Measurements from ENCODE around the gene DPH7.
A peak's percentile ranks its signal among the peaks of the same experiment; 100 is the strongest.
"Not testable (repeated sequence)": the region's sequence is repeated elsewhere in the genome, so short reads cannot be mapped to it uniquely, and the experiment has no call there.

DPH7 gene

DNA sequence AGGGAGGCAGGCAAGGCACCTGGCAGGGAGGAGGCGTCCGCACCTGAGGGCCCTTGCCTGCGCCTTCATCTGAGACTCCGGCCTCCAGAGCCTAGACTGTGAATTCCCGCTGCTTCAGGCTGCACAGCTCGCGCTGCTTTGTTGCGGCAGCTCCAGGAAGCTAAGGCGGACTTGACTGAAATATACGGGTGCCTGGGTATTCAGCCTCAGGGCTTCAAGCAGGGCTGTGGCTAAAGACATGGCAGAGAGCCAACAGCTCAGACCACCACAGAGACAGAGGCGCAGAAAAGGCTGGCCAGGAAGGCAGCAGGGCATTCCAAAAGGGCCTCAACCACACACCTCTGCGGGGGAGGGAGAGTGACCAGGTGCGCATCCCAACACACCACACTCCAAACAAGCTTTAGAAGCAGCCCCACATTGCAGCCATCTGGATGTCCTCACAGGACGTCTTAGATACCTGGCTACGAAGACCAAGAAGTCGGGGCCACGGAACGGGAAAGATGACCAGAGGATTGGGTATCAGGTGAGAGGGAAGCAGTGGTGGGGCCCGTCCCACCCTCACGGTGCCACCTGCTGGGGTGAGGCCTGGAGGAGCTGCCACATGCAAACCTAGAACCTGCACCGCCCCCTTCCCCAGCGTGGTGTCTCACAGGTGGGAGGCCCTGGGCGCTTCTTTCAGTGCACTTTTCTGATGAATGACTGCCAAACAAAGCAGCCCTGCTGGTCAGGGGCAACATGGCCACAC, 1.7 kb upstream of the DPH7 start:
- no peak for DNase-seq (ENCODE audit: low spot score)

DNA sequence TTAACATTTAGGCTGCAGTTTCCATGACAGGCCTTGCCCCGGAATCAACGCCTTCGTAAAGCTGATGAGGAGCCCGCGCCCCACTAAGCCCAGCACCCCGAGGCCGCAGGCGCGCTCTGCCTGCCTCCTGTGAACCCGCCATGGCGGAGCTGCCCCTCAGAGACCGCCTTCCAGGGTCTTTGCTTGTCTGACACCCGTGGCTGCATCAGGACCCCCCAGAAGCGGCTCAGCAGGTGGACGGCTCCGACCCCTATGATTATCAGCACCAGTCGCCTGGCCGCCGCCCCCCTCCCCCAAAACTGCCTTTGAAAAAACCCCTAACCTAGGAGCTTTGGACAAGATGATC, 507 bp upstream of the DPH7 start:
- no peak for DNase-seq (ENCODE audit: low spot score)

DNA sequence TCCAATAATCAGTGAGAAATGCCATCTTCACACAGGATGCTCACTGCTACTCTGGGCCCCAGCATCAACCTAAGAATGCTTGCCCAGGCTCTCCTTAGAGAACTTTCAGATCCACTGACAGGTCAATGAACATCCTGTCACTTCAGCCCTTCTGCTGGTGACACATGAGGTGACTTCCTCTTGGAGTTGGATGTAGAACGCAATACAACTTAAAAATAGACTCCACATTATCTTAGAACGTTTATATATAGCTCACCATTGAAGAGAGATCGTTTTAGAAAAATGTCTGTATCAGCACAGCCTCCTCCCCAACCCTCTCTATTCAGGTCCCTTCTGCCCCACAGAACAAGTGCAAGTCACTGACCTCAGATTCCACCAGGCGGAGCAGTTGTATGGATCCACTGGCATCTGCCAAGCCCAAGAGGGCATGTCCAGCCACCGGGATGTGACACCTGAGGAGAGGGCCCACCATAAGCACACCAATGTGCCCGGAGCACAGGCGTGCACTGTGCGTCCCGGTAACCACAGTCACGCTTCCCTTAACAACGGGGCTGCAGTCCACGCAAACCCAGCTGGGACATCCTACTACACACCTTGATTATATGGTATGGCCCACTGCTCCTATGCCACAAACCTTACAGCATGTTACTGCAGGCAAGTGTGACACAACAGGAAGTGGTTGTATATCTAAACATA, 2.9 kb downstream of the DPH7 start:
- no peak for DNase-seq (ENCODE audit: low spot score)

DNA sequence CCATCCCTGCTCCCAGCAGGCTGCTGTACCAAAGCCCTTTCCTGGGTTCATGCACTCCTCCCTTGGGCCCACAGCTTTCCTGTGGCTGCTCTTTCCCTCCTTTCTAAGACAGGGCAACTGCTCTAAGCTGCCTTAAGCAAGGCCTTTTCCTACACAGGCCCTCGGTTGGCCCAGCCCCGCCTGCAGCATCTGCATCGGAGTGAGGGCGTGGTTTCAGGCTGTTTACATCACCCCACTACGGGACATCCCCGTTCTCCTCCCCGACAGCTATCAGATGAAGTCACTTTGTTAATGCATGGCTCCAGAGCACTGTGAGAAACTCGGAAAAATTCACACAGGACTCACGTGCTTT, 3.4 kb downstream of the DPH7 start:
- peak; percentile 54 for DNase-seq (ENCODE audit: low spot score)

DNA sequence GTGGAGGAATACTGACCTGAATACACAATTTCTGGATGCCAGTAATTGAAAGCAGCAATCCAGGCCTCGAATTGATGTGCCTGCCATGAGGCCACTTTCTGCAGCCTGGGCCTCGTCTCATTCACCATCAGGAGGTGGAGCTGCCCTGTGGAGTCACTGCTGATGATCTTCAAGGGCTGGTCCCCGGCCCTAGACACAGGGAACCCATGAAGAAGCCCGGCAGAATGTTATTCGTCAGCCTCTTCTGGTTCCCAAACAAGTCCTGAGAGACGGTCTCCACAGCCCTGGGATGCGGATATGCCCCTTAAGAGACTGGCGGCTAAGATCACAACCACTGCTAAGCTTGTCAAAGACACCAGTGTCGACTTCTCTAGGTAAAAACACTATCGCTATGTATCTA, 4.5 kb downstream of the DPH7 start:
- DNase-seq (ENCODE audit: low spot score), result no peak

DNA sequence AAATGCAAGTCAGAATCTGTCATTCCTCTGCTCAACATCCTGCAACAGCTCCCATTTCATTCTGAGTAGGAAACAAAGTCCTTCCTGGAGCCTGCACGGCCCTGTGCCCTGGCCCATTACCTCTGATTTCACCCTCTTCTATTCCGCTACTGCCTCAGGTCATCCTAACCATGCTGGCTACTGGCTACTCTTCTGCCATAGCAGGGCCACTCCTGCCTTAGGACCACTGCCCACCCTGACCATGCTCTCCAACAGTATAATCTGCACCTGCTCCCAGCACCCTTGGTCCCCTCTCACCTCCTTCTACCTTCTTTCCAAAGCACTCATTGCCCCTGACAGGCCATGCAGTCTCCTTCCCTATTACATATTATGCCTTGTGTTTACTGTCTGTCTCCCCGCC, 8.2 kb downstream of the DPH7 start:
- DNase-seq (ENCODE audit: low spot score), result no peak

DNA sequence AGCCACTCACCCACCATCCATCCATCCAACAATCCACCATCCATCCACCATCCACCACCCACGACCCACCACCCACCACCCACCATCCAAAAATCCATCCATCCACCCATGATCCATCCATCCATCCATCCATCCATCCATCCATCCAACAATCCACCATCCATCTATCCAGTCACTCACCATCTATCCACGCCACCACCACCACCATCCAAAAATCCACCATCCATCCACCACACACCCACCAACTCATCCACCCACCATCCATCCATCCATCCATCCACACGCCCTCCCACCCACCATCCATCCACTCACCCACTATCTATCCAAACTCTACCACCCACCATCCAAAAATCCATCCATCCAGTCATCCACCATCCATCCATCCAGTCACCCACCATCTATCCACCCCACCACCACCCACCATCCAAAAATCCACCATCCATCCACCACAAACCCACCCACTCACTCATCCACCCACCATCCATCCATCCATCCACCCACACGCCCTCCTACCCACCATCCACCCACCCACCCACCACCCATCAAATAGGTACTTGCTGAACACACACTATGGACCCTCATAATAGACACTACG, 9.0 kb downstream of the DPH7 start:
- DNase-seq (ENCODE audit: low spot score), result no peak

DNA sequence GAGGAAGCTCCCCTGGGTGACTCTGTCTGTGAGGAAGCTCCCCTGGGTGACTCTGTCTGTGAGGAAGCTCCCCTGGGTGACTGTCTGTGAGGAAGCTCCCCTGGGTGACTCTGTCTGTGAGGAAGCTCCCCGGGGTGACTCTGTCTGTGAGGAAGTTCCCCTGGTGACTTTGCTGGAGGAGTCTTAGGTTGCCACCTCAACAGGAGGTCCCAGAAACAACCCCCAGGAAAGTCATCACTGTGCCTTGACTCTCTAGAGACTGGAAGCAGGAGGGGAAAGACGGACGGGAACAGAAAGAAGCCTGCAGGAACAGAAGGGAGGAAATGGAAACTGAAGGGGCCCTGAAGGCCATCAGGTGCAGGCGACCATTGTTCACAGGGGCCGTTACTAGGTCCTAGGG, 10.3 kb downstream of the DPH7 start:
- not testable (repeated sequence) for DNase-seq (ENCODE audit: low spot score)

DNA sequence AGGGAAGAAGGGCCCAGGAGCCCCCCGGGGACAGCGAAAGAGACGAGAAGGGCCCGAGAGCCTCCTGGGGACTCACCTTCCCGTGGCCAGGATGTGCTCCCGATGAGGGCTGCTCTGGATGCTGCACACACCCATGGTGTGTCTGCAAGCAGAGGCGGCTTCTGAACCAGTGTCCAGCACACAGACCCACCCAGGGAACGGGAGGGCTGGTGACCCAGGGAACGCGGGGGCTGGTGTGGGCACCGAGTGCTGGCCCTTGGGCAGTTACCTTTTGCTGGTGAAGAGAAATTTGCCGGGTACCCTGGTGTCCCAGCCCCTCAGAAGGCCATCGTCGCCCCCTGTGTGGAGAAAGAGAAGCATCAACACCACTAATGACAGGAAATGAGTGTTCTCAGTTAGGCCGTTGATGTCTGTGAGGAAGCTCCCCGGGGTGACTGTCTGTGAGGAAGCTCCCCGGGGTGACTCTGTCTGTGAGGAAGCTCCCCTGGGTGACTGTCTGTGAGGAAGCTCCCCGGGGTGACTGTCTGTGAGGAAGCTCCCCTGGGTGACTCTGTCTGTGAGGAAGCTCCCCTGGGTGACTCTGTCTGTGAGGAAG, 13.8 kb downstream of the DPH7 start:
- no peak for DNase-seq (ENCODE audit: low spot score)

DNA sequence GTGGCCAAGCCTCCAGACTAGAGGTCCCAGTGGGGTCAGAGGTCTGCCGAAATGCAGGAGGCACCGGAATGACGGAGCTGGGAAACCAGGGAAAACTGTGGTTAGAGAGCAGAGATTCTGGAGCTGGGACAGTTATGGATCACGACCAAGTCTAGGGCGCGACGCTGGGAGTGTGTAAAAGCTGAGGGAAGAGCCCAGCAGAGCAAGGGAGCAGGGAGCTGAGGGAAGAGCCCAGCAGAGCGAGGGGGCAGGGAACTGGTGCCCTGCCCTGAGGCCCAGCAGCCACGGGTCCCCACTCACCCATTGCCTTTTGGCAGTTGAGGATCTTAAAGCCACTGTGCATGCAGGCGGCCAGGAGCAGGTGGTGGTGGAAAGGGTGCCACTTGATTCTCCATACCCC, 14.6 kb downstream of the DPH7 start:
- no peak for DNase-seq (ENCODE audit: low spot score)

DNA sequence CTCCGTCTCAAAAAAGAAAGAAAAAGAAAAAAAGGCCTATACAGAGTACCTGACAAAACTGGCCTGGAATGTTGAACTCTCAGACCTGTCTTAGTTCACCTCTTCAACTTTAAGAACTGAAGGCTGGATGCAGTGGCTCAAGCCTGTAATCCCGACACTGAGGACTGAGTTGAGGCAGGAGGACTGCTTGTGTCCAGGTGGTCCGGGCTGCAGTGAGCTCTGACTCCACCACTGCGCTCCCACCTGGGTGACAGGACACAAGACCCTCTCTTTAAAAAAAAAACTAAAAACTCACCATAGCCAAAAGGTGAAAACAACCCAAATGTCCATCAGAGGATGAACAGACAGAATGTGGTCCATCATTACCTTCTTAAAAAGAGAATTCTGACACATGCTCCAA, 20.6 kb downstream of the DPH7 start:
- DNase-seq (ENCODE audit: low spot score), result no peak

DNA sequence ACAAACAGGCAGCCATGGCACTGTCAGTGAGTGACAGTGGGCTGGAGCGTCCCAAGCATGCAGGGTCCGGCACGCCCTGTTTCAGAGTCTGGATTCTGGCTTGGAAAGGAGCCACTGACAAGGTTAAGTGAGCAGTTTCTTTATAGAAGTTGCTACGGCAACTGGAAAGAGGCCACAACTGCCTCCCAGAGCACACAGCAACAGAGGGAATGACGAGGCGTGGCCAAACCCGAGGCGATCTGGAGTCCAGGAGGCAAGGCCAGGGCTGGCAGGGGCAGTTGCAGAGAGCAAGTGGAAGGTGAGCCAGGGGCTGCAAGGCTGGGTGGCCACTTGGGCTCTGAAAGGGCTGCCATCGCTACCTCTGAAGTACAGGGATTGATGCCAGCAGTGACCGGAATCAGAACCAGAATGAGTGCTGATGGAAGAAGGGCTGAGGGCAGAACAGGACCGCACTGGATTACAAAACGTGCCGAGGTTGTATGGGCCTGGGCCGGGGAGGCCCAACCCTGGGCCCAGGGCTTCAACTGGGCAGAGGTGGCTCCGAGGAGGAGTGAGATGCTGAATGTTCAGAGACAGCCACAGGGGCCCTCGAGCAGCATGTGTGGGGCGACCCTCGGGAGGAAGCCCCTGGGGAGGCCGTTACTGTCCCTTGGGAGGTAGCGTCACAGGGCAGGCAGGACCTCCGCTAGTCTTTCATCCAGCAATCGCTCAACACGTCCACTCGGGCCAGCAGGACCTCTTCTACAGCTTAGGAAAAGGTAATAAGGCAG, 22.5 kb downstream of the DPH7 start:
- no peak for DNase-seq (ENCODE audit: low spot score)

DNA sequence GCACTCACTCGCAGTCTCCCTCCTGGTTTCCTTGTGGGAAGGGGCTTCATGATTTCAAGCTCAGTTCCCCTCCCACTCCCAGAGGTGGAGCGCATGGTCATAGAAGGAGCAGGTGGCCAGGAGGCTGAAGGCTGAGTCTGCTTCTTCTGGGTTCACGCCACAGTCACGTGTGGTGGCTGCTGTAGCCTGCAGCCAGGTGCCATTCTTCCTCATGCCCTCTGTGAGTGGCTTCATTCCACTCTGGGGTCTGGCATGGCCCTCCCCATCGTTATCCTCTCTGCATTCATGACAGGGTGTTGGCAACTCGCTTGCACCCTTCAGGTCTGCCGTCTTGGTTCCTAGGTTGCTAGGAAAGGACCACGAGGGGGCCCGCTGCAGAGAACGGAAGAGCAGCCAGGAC, 23.5 kb downstream of the DPH7 start:
- no peak for DNase-seq (ENCODE audit: low spot score)

DNA sequence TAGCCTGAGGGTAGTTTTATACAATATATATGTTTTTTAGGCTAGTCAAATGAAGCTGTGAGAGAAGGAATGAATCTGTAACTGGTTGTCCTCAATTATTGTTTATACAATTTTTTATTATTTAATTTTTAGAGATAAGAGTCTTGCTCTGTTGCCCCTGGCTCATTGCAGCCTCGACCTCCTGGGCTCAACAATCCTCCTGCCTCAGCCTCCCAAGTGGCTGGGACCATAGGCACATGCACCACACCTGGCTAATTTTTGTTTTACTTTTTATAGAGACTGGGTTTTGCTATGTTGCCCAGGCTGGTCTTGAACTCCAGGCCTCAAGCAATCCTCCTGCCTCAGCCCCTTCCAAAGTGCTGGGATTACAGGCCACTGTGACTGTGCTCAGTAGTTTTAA, 24.4 kb downstream of the DPH7 start:
- DNase-seq (ENCODE audit: low spot score), result no peak

DNA sequence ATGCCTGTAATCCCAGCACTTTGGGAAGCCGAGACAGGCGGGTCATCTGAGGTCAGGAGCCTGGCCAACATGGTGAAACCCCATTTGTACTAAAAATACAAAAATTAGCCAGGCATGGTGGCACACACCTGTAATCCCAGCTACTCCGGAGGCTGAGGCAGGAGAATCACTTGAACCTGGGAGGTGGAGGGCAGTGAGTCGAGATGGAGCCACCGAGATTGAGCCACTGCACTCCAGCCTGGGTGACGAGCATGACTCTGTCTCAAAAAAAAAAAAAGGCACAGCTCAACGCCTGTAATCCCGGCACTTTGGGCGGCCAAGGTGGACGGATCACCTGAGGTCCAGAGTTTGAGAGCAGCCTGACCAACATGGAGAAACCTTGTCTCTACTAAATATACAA, 25.1 kb downstream of the DPH7 start:
- DNase-seq (ENCODE audit: low spot score), result not testable (repeated sequence)

DNA sequence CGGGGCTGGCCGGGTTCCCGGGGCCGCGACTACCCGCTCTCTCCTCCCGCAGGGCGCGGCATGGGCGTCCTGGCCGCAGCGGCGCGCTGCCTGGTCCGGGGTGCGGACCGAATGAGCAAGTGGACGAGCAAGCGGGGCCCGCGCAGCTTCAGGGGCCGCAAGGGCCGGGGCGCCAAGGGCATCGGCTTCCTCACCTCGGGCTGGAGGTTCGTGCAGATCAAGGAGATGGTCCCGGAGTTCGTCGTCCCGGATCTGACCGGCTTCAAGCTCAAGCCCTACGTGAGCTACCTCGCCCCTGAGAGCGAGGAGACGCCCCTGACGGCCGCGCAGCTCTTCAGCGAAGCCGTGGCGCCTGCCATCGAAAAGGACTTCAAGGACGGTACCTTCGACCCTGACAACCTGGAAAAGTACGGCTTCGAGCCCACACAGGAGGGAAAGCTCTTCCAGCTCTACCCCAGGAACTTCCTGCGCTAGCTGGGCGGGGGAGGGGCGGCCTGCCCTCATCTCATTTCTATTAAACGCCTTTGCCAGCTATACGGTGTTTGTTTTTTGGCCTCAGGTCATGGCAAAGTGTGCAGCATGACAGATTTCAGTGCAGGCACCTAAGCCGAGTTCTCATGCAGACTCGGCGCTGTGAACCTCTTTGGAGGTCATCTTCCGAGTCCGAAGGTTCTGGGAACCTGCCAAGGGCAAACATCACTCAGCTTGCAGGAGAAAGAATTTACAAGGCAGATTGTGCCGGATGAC, 26.5 kb downstream of the DPH7 start:
- DNase-seq (ENCODE audit: low spot score), result no peak

DNA sequence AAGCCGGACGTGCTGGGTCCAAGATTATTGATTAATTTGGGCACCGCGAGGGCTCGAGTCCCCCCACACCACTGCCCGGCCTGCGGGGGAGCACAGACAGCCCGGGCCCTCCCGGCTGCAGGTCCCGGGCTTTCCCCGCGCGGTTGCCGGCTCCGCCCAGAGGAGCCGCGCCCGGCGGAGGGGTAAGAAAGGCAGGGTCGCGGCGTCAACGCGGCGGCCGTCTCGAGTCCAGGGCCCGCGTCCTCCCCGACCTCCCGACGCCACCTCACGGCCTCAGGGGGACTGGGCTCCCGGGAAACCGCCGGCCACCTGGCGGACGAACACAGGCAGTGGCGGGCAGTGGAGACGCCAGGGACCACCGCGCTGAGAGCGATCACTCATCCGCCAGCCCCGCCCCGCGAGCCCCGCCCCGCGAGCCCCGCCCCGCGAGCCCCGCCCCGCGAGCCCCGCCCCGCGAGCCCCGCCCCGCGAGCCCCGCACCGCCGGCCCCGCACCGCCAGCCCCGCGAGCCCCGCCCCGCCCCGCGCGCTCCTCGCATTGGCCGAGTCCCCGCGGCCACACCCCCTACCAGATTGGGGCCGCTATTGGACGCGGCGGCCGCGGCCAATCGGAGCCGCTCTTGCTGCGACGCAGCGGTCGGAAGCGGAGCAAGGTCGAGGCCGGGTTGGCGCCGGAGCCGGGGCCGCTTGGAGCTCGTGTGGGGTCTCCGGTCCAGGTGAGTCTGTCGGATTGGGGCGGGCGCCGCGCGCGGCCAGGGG, 27.3 kb downstream of the DPH7 start, which contains the start of gene MRPL41:
MRPL41 (plus strand) TSS at position 616 of the 758 bp plus-strand sequence. CDS start 203 bp downstream, outside the sequence.
- DNase-seq (ENCODE audit: low spot score), result peak; percentile 94

DNA sequence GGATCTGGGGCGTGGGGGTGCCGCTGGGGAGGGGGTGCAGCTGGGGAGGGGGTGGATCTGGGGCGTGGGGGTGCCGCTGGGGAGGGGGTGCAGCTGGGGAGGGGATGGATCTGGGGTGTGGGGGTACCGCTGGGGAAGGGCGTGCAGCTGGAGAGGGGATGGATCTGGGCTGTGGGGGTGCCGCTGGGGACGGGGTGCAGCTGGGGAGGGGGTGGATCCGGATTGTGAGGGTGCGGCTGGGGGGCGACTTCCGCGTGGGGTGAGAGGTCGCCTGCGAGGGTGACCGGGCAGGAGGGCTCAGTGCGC, 27.8 kb downstream of the DPH7 start:
- not testable (repeated sequence) for DNase-seq (ENCODE audit: low spot score)

DNA sequence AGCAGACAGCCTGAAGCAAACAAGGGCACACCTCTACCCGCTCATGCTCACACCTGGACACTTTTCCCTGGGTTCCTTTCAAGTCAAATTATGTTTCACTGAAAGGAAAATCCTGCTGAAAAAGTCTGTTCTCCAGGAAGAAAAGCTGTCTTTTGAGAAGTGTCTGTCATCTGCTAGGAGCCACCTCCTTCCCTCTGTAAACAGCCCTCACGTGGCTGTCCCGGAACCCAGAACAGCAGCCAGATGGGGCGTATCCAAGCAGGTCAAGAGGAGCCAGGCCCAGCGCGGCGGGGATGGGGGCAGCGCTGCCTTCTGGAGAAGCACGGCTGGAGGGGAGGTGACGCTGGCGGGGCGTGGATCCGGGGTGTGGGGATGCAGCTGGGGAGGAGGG, 28.5 kb downstream of the DPH7 start, which contains the start of gene PNPLA7:
PNPLA7 (minus strand) TSS at position 172 of the 391 bp plus-strand sequence. CDS start 205 bp downstream, outside the sequence.
- DNase-seq (ENCODE audit: low spot score), result peak; percentile 89

DNA sequence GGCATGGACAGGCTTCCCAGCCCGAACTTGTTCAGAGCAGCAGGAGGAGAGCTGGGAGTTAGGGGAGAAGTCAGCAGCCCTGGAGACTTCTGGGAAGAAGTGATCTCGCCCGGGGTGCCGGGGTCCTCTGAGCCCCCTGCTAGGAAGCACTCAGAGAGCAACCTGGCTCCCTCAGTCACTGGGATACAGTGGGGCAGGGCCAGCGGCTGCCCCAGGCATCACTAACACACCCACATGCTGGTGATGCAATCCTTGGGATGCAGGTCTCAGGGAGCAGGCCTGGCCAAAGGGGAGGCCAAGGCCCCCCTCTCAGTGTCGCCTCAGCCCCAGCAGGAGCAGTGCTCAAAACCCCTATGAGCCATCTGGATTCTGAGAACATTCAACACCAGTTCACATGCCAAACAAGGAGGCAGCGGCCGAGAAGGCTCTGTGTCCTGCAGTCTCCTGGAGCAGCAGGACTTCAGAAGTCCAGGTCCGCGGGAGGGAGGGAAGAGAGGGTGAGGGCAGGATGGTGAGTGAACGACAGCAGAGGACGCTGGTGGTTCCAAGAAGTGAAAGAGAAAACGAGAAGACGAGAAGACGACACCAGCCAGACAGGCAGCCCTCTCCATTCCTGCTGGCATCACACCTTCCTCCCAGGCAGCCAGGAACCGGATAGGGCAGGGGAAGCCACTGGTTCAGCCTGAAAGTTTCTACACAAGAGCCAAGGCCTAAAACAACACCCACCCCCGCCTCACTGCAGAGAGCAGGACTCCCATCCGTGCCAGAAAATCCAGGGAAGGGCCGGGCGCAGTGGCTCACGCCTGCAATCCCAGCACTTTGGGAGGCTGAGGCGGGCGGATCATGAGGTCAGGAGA, 30.8 kb downstream of the DPH7 start:
- DNase-seq (ENCODE audit: low spot score), result no peak
